ENCODE data around the gene MOV10L1.

Gene MOV10L1

GRCh38 chr22:50059881-50060262, 29.9 kb upstream of the MOV10L1 start:
- TF ChIP-seq, protein P1, sequence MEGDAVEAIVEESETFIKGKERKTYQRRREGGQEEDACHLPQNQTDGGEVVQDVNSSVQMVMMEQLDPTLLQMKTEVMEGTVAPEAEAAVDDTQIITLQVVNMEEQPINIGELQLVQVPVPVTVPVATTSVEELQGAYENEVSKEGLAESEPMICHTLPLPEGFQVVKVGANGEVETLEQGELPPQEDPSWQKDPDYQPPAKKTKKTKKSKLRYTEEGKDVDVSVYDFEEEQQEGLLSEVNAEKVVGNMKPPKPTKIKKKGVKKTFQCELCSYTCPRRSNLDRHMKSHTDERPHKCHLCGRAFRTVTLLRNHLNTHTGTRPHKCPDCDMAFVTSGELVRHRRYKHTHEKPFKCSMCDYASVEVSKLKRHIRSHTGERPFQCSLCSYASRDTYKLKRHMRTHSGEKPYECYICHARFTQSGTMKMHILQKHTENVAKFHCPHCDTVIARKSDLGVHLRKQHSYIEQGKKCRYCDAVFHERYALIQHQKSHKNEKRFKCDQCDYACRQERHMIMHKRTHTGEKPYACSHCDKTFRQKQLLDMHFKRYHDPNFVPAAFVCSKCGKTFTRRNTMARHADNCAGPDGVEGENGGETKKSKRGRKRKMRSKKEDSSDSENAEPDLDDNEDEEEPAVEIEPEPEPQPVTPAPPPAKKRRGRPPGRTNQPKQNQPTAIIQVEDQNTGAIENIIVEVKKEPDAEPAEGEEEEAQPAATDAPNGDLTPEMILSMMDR (conservative IDR thresholded peaks at IDR 0.05; ENCODE audit: low read depth), result no peak
- ChIA-PET POLR2A (ENCODE audit: low non-redundant PET) (no interaction called here), CTCF (interaction anchor here (0.7 kb wide), 1 partner anchor 292 kb away, joined by 4 read pairs; no protein-coding TSS in a partner anchor)
- DNase-seq (ENCODE audit: low spot score), result no peak
- H3K27ac ChIP-seq, result no peak overlapping the region

DNA sequence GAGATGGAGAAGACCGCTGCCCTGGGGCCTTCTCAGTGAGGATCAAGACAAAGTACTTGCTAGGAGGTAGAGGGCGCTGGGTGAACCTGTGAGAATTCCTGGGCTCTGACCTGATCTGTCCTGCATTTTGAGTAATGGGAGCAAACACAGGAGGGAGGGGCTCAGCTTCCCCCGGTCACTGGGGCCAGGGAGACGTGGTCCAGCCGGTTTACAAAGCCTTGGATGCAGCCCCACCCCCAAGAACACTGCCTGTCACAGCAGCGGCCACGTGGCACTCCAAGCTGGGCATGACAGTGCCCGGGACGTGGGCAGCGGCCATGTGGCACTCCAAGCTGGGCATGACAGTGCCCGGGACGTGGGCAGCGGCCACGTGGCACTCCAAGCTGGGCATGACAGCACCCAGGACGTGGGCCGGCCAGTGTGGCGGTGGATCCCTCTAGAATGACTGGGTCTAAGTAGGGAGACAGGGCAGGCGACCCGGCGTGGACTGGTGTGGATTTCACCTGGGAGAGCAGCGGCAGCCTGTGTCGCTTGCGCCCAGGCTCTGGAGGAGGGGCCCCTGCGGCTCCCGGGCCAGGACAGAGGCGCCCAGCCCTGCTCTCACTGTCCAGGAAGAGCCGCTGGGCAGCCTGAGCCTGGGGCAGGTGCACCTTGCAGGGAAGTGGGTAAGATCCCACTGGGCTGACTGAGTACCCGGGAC, 29.2 kb upstream of the MOV10L1 start:
- TF ChIP-seq, protein P1 (conservative IDR thresholded peaks at IDR 0.05; ENCODE audit: low read depth), result no peak
- H3K27ac ChIP-seq, result no peak overlapping the region
- DNase-seq (ENCODE audit: low spot score), result no peak
- ChIA-PET CTCF (no interaction called here), POLR2A (ENCODE audit: low non-redundant PET) (no interaction called here)

DNA sequence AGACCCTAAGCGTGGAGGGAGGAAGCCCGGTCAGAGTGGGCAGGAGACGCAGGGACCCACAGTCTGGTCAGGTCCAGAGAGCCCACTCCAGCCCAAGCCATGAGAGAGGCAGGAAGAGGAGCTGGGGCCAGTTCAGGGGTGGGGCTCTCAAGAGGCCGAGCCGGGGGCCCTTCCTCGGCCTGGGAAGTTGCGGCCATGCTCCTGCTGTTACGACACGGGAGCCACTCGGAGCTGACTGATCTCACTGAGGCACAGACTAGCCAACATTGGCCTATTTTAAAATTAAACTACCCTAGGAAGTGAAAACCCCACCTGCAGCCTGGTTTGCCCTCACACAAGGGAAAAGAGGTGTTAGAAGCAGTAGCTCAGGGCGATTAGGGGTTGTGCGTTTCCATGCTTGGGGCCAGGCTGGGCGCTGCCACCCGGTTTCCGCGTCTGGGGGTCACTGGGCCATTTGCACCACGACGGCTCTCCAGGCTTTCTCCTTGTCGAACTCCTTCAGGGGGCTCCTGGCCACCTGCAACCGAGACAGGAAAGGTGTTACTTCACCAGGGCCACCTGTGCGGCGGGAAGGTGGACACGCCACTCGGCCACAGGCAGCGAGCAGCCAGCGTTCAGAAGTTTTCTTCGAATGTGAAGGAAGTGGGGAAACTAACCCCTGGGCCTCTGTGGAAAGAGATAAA, 28.5 kb upstream of the MOV10L1 start:
- no peak overlapping the region for H3K27ac ChIP-seq
- CTCF ChIA-PET, result no interaction called here
- POLR2A ChIA-PET (ENCODE audit: low non-redundant PET), result no interaction called here
- TF ChIP-seq, protein P1 (conservative IDR thresholded peaks at IDR 0.05; ENCODE audit: low read depth), result no peak
- DNase-seq (ENCODE audit: low spot score), result no peak

GRCh38 chr22:50061824-50062355, 27.9 kb upstream of the MOV10L1 start:
- H3K27ac ChIP-seq, result no peak overlapping the region
- ChIA-PET CTCF (no interaction called here), POLR2A (ENCODE audit: low non-redundant PET) (no interaction called here)
- TF ChIP-seq, protein P1 (conservative IDR thresholded peaks at IDR 0.05; ENCODE audit: low read depth), result no peak
- DNase-seq (ENCODE audit: low spot score), result no peak

DNA sequence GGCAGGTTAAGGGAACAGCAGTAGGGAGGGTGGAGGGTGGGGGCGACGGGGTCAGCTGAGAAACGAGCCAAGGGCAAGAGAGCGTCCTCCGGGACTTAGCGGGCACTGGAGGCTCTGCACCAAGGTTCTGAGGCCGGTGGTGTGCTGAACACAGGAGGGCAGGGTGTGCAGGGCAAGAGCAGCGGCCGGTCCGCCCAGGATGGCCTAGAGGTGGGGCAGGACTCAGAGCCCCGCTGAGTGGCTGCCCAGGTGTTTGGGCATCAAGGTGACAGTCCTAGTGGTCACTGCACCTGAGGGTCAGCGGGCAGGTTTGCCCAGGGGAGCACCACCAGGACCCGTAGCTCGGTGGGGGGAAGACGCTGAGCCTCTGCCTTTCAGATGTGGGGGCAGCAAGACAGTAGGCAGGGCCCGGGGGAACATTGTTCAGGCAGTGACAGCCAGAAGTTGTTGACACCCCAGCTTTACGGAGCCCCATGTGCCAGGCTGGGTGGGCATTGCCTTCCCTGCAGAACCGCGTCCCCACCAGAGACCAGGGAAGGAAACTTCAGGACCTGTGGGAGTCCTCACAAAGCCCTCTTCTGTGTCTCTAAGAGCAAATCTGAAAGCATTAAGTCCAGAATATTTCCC, 27.2 kb upstream of the MOV10L1 start:
- POLR2A ChIA-PET (ENCODE audit: low non-redundant PET), result no interaction called here
- CTCF ChIA-PET, result no interaction called here
- DNase-seq (ENCODE audit: low spot score), result no peak
- H3K27ac ChIP-seq, result no peak overlapping the region
- TF ChIP-seq, protein P1 (conservative IDR thresholded peaks at IDR 0.05; ENCODE audit: low read depth), result no peak

- H3K27ac ChIP-seq, result no peak overlapping the region
- TF ChIP-seq, protein P1 (conservative IDR thresholded peaks at IDR 0.05; ENCODE audit: low read depth), result no peak
- ChIA-PET CTCF (no interaction called here), POLR2A (ENCODE audit: low non-redundant PET) (no interaction called here)
- no peak for DNase-seq (ENCODE audit: low spot score)
These were observed 26.0 kb upstream of the MOV10L1 start for GRCh38 chr22:50063589-50064393.

Data from RWPE1 (cell line).